Bronchial epithelial cell (primary cell): ENCODE results near the gene TFR2. TPM values are rescaled to one million over a fixed set of nuclear protein-coding genes. Genes with fewer than 3 reads are reported as not detected.

ENCODE experiments used
- DNase-seq: peaks from one replicate; pipeline ENCODE4 v3.0.0-alpha.2; 2010; ENCODE audit warnings: low read depth
- FAIRE-seq: peaks from 2 replicates; lab custom pipeline; 2011; peaks lifted over from hg19 to GRCh38; lab: Jason Lieb, UNC
- H3K27me3 ChIP-seq: 2 replicates; pipeline ENCODE4 v1.5.1; 2011; ENCODE audit warnings: low read length; ENCODE audit not compliant: control insufficient read depth, insufficient read depth
- H3K36me3 ChIP-seq: 2 replicates; pipeline ENCODE4 v1.5.1; 2011; ENCODE audit warnings: low read length; ENCODE audit not compliant: control insufficient read depth, insufficient read depth
- H3K4me3 ChIP-seq: 2 replicates; pipeline ENCODE4 v1.5.1; 2011; ENCODE audit warnings: mild to moderate bottlenecking, low read depth, low read length, control low read depth
- total RNA-seq: library from RNA; depleted of rRNA; stranded (reverse); fragments of >200 nt; gene quantifications from 2 replicates; pipeline ENCODE4 v1.2.1, GENCODE V29; 2014
- TF ChIP-seq, protein P1 (sequence below): IDR thresholded peaks from 2 replicates; pipeline ENCODE4 v1.5.1; 2011; ENCODE audit warnings: mild to moderate bottlenecking, moderate library complexity, low read length, control low read depth, inconsistent platforms; ENCODE audit not compliant: insufficient read depth, severe bottlenecking

TFR2 gene
- total RNA-seq, 1 donor from 2014 or later = not detected

DNA sequence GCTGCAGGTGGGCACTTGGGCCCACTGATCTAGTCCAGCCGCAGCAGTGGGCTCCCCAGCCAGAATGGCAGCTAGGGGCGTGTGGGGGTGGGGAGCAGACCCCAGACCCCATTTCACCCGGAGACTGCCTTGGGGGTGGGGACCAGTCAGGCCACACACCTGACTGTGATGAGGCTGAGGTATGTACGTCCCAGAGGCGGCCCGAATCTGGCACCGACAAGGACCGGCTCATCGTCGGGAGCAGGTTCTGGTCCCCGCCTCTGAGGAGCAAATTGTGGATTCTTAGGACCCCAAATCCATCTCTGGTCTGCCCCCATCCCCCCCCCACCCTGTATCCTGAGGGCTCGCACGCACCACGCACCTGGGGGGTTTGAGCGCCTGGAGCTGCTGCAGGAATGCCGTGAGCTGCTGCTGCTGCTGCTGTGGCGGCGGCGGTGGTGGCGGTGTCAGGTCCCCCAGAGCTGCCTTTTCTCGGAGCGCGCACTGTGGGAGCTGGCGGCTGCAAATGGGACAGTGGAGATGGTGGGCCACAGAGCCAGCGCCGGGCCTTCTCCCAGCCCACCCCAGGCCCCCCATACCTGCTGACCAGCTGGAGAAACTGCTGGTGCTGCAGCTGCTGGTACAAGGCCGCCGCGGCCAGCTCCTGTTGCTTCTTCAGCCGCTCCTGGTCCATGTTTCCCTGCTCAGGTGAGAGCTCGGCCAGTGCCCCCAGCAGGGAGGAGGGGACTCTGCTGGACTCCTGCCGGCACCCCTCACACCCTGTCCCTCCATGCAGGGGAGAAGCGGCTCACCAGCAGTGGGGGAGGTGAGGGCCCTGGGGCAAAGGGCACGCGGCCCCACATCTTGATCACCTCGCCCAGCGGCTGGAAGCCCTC is 42.5 kb upstream of the TFR2 start:
- H3K36me3 ChIP-seq = peaks cover 35% of the 10 kb centered on the region
- H3K4me3 ChIP-seq = no peak overlapping the region
- DNase-seq = no peak
- H3K27me3 ChIP-seq = no peaks in the 10 kb centered on the region
- TF ChIP-seq, protein P1, sequence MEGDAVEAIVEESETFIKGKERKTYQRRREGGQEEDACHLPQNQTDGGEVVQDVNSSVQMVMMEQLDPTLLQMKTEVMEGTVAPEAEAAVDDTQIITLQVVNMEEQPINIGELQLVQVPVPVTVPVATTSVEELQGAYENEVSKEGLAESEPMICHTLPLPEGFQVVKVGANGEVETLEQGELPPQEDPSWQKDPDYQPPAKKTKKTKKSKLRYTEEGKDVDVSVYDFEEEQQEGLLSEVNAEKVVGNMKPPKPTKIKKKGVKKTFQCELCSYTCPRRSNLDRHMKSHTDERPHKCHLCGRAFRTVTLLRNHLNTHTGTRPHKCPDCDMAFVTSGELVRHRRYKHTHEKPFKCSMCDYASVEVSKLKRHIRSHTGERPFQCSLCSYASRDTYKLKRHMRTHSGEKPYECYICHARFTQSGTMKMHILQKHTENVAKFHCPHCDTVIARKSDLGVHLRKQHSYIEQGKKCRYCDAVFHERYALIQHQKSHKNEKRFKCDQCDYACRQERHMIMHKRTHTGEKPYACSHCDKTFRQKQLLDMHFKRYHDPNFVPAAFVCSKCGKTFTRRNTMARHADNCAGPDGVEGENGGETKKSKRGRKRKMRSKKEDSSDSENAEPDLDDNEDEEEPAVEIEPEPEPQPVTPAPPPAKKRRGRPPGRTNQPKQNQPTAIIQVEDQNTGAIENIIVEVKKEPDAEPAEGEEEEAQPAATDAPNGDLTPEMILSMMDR = no peak
- no peak for FAIRE-seq

DNA sequence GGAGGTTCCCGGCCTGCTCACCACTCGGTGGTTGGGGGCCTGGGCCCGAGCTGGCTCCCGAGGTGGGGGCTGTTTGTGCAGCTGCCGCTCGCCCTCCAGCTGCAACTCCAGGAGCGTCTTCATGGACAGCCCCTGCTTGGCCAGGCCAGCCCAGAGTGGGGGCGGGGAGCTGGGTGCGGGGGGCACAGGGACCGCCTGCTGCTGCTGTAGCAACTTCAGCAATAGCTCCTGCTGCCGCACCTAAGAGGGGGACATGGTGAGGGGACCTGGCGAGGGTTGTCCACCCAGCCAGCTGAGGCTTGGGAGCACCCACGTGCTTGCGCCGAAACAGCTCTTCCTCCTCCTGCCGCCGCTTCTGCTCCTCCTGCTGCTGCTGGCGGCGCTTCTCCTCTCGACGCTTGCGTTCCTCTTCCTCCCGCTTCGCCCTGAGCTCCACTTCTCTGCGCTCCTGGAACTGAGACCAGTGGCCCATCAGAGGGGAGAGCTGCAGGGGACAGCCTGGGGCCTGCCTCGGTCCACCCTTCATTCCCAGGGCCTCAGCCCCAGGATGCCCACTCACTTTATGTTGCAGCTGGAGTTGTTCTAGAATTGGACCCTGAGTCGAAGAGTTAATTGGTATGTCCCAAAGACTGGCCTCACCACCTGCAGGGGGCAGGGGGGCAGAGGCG is 41.8 kb upstream of the TFR2 start:
- H3K4me3 ChIP-seq = no peak overlapping the region
- H3K36me3 ChIP-seq = peaks cover 32% of the 10 kb centered on the region
- TF ChIP-seq, protein P1 = no peak
- H3K27me3 ChIP-seq = no peaks in the 10 kb centered on the region
- DNase-seq (no peak), FAIRE-seq (no peak)

DNA sequence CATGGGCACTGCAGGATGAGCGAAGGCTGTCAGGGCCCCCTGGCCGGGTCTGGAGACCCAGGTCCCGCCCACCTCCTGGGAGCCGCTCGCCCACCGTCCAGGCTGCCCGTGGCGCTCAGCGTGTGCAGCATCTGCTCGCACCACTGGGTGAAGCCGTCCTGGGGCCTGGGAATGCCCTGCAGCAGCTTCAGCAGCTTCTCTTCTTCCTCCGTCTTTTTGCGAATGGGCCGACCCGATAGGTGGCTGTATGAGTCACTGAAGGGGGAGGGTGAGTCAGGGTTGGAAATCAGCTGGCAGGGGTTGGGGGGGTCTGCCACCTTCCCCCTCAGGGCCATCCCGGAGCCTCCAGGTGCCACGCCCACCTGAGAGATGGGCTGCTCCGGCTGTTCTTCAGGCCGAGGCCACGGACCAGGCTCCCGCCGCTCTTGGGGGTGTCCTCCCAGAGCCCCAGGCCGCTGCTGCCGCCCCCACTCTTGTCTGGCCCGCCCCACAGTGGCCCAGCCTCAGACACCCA is 40.9 kb upstream of the TFR2 start:
- FAIRE-seq = no peak
- Histone ChIP-seq H3K4me3 (no peak overlapping the region), H3K27me3 (no peaks in the 10 kb centered on the region), H3K36me3 (peaks cover 34% of the 10 kb centered on the region)
- DNase-seq = peak; percentile 29
- TF ChIP-seq, protein P1 = no peak

DNA sequence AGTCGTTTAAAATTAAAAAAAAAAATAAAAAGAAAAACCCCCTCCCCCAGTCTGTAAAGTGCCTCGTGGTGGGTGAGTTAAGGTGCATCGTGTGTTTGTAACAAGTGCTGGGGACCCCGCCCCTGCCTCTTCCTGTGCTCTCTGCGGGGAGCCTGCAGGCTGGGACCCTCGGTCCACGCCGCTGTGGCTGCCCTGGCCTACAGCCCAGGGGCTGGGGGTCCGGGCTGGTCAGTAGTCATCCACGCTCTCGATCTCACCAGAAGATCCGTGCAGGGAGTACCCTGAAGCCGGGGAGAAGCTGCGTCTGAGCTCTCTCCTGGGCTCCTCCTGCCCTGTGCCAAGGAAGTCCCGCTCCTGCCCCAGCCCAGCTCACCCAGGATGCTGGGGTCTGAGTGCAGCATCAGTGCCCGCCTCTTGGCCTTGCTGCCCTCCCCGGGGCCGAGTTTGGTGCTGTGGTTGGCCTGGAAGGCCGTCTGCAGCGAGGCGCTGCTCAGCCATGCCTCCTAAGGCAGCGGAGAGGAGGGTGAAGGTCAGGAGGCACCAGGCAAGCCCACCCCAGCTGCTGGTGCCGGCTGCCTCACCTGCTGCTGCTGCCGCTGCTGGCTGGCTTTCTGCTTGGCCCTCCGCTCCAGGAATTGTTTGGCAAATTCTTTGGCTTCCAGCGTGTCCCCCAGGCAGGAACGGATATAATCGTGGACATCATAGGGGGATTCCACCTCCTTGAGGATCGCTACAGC is 40.3 kb upstream of the TFR2 start:
- FAIRE-seq (no peak), DNase-seq (no peak)
- H3K36me3 ChIP-seq = peaks cover 38% of the 10 kb centered on the region
- no peak overlapping the region for H3K4me3 ChIP-seq
- TF ChIP-seq, protein P1 = no peak
- H3K27me3 ChIP-seq = no peaks in the 10 kb centered on the region

DNA sequence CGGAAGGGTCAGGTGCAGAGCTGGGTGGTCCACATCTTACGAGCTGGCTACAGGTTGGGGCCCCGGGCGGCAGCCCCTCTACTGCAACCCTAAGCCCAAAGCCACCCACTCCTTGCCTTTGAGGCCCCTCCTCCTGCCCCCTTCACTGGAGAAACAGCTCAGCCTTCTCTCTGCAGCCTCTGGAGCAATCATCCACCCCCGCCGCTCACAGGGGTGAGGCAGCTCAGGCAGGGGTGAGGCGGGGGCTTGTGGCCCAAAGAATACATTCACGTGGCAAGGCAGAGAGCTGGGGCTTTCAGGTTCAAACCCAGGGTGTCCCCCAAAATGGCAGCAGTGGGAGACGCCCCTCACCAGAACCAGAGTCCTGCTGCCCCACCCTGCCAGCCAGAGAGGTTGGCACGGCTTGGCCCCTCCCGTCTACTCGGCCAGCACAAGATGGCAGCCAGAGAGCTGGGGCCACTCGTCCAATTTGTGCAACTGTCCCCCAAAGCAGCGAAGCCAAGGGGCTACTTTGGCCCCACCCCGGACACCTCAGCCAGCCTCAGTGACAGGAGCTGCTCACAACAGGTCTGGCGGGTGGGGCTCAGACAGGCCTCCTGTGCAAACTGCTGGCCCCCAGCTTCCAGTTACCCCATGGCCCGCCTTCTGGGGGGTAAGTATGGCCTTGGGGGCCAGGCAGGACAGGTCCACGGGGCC is 39.4 kb upstream of the TFR2 start:
- TF ChIP-seq, protein P1 = no peak
- no peak overlapping the region for H3K4me3 ChIP-seq
- peaks cover 42% of the 10 kb centered on the region for H3K36me3 ChIP-seq
- no peaks in the 10 kb centered on the region for H3K27me3 ChIP-seq
- DNase-seq (no peak), FAIRE-seq (no peak)
